HepG2 (cell line): ENCODE measurements around the gene VSIG10L. TPM values are rescaled to one million over a fixed set of nuclear protein-coding genes. Genes with fewer than 3 reads are reported as not detected.

Source experiments
- ADNP ChIP-seq: sonication (generic); formaldehyde crosslinking; IDR thresholded peaks from 2 replicates; pipeline ENCODE4 v1.4.0; 2020; ENCODE audit warnings: missing genetic modification reagents
- AFF4 ChIP-seq: sonication (generic); formaldehyde crosslinking; IDR thresholded peaks from 2 replicates; pipeline ENCODE4 v1.4.0; 2020; ENCODE audit warnings: missing genetic modification reagents
- CSRNP2 ChIP-seq: sonication (generic); formaldehyde crosslinking; conservative IDR thresholded peaks from 2 replicates; pipeline ENCODE4 v1.8.0; 2022; ENCODE audit warnings: low read depth, missing genetic modification reagents
- FLYWCH1 ChIP-seq: sonication (generic); formaldehyde crosslinking; IDR thresholded peaks from 2 replicates; pipeline ENCODE4 v1.8.1; 2023; ENCODE audit warnings: mild to moderate bottlenecking, missing genetic modification reagents
- HNRNPLL ChIP-seq: fragments of 200-400 bp; formaldehyde crosslinking; IDR thresholded peaks from 2 replicates; pipeline ENCODE4 v1.6.1; 2017; ENCODE audit warnings: mild to moderate bottlenecking, low read depth, low read length; ENCODE audit not compliant: poor library complexity, severe bottlenecking
- IKZF5 ChIP-seq: IDR thresholded peaks from 2 replicates; pipeline ENCODE4 v1.6.1; 2018; ENCODE audit warnings: missing genetic modification reagents, mild to moderate bottlenecking, missing compliant biosample characterization
- PPARG ChIP-seq: conservative IDR thresholded peaks from 2 replicates; pipeline ENCODE4 v1.6.1; 2016; ENCODE audit warnings: missing biosample characterization, missing genetic modification reagents
- USF2 ChIP-seq, 2 experiments: sonication (generic) in 1 of 2; formaldehyde crosslinking in 1 of 2; IDR thresholded peaks; 2 replicates each; pipeline versions ENCODE4 v1.5.1 to v1.6.1; 2011 to 2020; ENCODE audit warnings: borderline replicate concordance in 1 of 2, low read depth in 1 of 2, low read length in 1 of 2, mild to moderate bottlenecking in 1 of 2, missing genetic modification reagents in 1 of 2, moderate library complexity in 1 of 2
- YEATS2 ChIP-seq: sonication (generic); formaldehyde crosslinking; IDR thresholded peaks from 2 replicates; pipeline ENCODE4 v1.4.0; 2020; ENCODE audit warnings: missing genetic modification reagents, borderline replicate concordance
- ZBED4 ChIP-seq: sonication (generic); formaldehyde crosslinking; IDR thresholded peaks from 2 replicates; pipeline ENCODE4 v1.4.0; 2020; ENCODE audit warnings: missing genetic modification reagents, borderline replicate concordance
- ZNF230 ChIP-seq: sonication (generic); formaldehyde crosslinking; IDR thresholded peaks from 2 replicates; pipeline ENCODE4 v1.4.0; 2020; ENCODE audit warnings: mild to moderate bottlenecking, missing genetic modification reagents
- ZNF430 ChIP-seq: sonication (generic); formaldehyde crosslinking; IDR thresholded peaks from 2 replicates; pipeline ENCODE4 v1.9.0; 2021; ENCODE audit warnings: mild to moderate bottlenecking, missing genetic modification reagents
- ZNF576 ChIP-seq: sonication (generic); formaldehyde crosslinking; IDR thresholded peaks from 2 replicates; pipeline ENCODE4 v1.4.0; 2020; ENCODE audit warnings: mild to moderate bottlenecking, missing genetic modification reagents
- ZNF670 ChIP-seq: sonication (generic); formaldehyde crosslinking; IDR thresholded peaks from 2 replicates; pipeline ENCODE4 v1.8.0; 2022; ENCODE audit warnings: mild to moderate bottlenecking, missing genetic modification reagents, borderline replicate concordance
- polyA plus RNA-seq, 8 experiments: library from polyadenylated mRNA; depleted of rRNA in 3 of 8; stranded (reverse) in 7 of 8; unstranded in 1 of 8; fragments of >200 nt; fragmentation: Illumina TruSeq in 4 of 8; extraction: Trizol in 4 of 8; gene quantifications; 2 replicates each; pipeline versions ENCODE4 v1.2.1 to v1.2.3, GENCODE V29; 2011 to 2016; ENCODE audit warnings: low read depth in 4 of 8, missing spikeins in 1 of 8, mixed read lengths in 1 of 8; ENCODE audit not compliant: insufficient read depth in 1 of 8
- total RNA-seq, 5 experiments: library from RNA; depleted of rRNA; stranded (reverse); fragments of >200 nt; fragmentation: Illumina TruSeq; extraction: Trizol; gene quantifications; 2 replicates each; pipeline ENCODE4 v1.2.3, GENCODE V29; 2016; ENCODE audit warnings: low read depth in 1 of 5

VSIG10L gene
- total and polyA plus RNA-seq, 2 of the 13 experiments (the other 11 are each of a cell fraction or from before 2014, with no cell fraction given): 2.7 to 8.5 TPM

- peak; percentile 94 for TF ChIP-seq AFF4 (CRISPR knock-in tag)
- TF ChIP-seq ZBED4: no peak
- TF ChIP-seq PPARG: peak; percentile 85
- TF ChIP-seq IKZF5: peak; percentile 85; the same call in 1 of the 2 replicates
- TF ChIP-seq CSRNP2 (CRISPR knock-in tag): no peak
- no peak; the same call in none of the 2 replicates for TF ChIP-seq ZNF670 (CRISPR knock-in tag)
- TF ChIP-seq YEATS2 (CRISPR knock-in tag): peak; percentile 21; the same call in 1 of the 2 replicates
- TF ChIP-seq USF2 (IDR thresholded peaks at IDR 0.05; ENCODE audit: low read depth, low read length): no peak
- TF ChIP-seq USF2 (CRISPR knock-in tag; IDR thresholded peaks at IDR 0.05; ENCODE audit: borderline replicate concordance): no peak
- TF ChIP-seq ADNP (CRISPR knock-in tag): no peak
- TF ChIP-seq FLYWCH1 (CRISPR knock-in tag): no peak
- peak; percentile 26 for TF ChIP-seq HNRNPLL
- TF ChIP-seq ZNF576 (CRISPR knock-in tag): no peak
- TF ChIP-seq ZNF430: peak; percentile 61; the same call in 1 of the 2 replicates
- no peak for TF ChIP-seq ZNF230 (CRISPR knock-in tag)
Measured at GRCh38 chr19:51365211-51365964, 23.4 kb upstream of the VSIG10L start (continued).
